H1 (cell line): ENCODE data around the gene BCL3. TPM values are rescaled to one million over a fixed set of nuclear protein-coding genes. Genes with fewer than 3 reads are reported as not detected.

Experiments used
- CTCF ChIA-PET: fragments of 300-600 bp; sonication (Branson Sonifier 250); formaldehyde crosslinking; loops from one replicate; lab custom pipeline; 2021; ENCODE audit not compliant: partially characterized antibody; lab: Charles Lee
- POLR2A ChIA-PET: fragments of 300-600 bp; sonication (Branson Sonifier 250); formaldehyde crosslinking; loops from one replicate; lab custom pipeline; 2021; ENCODE audit warnings: inconsistent platforms; ENCODE audit not compliant: partially characterized antibody; lab: Charles Lee
- DNase-seq, 2 experiments: peaks; one replicate each; pipeline versions ENCODE4 v3.0.0 to v3.0.0-alpha.2; 2010 to 2022; ENCODE audit warnings: low spot score in 2 of 2, low read depth in 1 of 2, mixed read lengths in 1 of 2
- FAIRE-seq: peaks from 2 replicates; lab custom pipeline; 2011; peaks lifted over from hg19 to GRCh38; lab: Jason Lieb, UNC
- H2AFZ ChIP-seq: 2 replicates; pipeline ENCODE4 v1.8.1; 2012; ENCODE audit warnings: low read length, inconsistent platforms
- H2AK5ac ChIP-seq: 2 replicates; pipeline ENCODE4 v1.6.1; 2013; ENCODE audit warnings: low read depth, low read length
- H2BK120ac ChIP-seq: replicated peaks from 2 replicates; pipeline ENCODE3; 2013; ENCODE audit warnings: low read depth, low read length, inconsistent platforms
- H2BK12ac ChIP-seq: 2 replicates; pipeline ENCODE4 v1.6.1; 2013; ENCODE audit warnings: low read depth, low read length
- H2BK15ac ChIP-seq: 2 replicates; pipeline ENCODE4 v1.6.1; 2013; ENCODE audit warnings: low read length
- H2BK20ac ChIP-seq: 2 replicates; pipeline ENCODE4 v1.6.1; 2013; ENCODE audit warnings: low read length
- H2BK5ac ChIP-seq: 2 replicates; pipeline ENCODE4 v1.6.1; 2013; ENCODE audit warnings: low read depth, low read length
- H3K14ac ChIP-seq: 2 replicates; pipeline ENCODE4 v1.6.1; 2013; ENCODE audit warnings: inconsistent platforms; ENCODE audit not compliant: insufficient read length
- H3K18ac ChIP-seq: 2 replicates; pipeline ENCODE4 v1.6.1; 2013; ENCODE audit warnings: low read length; ENCODE audit errors: extremely low read depth
- H3K23ac ChIP-seq: 2 replicates; pipeline ENCODE4 v1.6.1; 2013; ENCODE audit warnings: inconsistent platforms; ENCODE audit not compliant: insufficient read length
- H3K23me2 ChIP-seq: 2 replicates; pipeline ENCODE4 v1.6.1; 2013; ENCODE audit warnings: low read depth, low read length
- H3K27ac ChIP-seq: 2 replicates; pipeline ENCODE4 v1.6.1; 2011; ENCODE audit warnings: low read depth, low read length, inconsistent platforms
- H3K27me3 ChIP-seq, 4 experiments: replicated peaks in 1 of 4; 1 replicate in 1 of 4; 2 replicates in 3 of 4; pipeline versions ENCODE4 v1.6.1 to v1.8.1; 2011 to 2013; ENCODE audit warnings: low read length in 3 of 4, mild to moderate bottlenecking in 3 of 4, inconsistent platforms in 2 of 4, mixed read lengths in 2 of 4, moderate library complexity in 1 of 4; ENCODE audit not compliant: control insufficient read depth in 3 of 4, insufficient read depth in 3 of 4; ENCODE audit errors: extremely low read depth in 1 of 4
- H3K36me3 ChIP-seq, 4 experiments: 2 replicates each; pipeline versions ENCODE4 v1.6.1 to v1.8.1; 2011 to 2013; ENCODE audit warnings: mild to moderate bottlenecking in 4 of 4, low read length in 3 of 4, moderate library complexity in 2 of 4, control low read depth in 1 of 4, inconsistent platforms in 1 of 4; ENCODE audit not compliant: insufficient read depth in 4 of 4, control insufficient read depth in 2 of 4
- H3K4ac ChIP-seq: replicated peaks from 2 replicates; pipeline ENCODE3; 2013; ENCODE audit warnings: low read length, low read depth, mixed read lengths, inconsistent platforms; ENCODE audit not compliant: insufficient read length
- H3K4me1 ChIP-seq, 4 experiments: replicated peaks in 1 of 4; 1 replicate in 1 of 4; 2 replicates in 3 of 4; pipeline versions ENCODE4 v1.6.1 to v1.8.1; 2011 to 2013; ENCODE audit warnings: low read length in 3 of 4, inconsistent platforms in 2 of 4, mixed read lengths in 1 of 4; ENCODE audit not compliant: insufficient read depth in 4 of 4, control insufficient read depth in 3 of 4
- H3K4me2 ChIP-seq, 2 experiments: 2 replicates each; pipeline versions ENCODE4 v1.6.1 to v1.8.1; 2011 to 2013; ENCODE audit warnings: low read depth in 2 of 2, low read length in 2 of 2, control low read depth in 1 of 2, inconsistent platforms in 1 of 2, mild to moderate bottlenecking in 1 of 2; ENCODE audit not compliant: insufficient read depth in 1 of 2
- H3K4me3 ChIP-seq, 4 experiments: fragments of 200-600, 300-600 bp in 1 of 4; sonication (generic), shearing (Covaris generic), sonication (Bioruptor Twin) in 1 of 4; 2 replicates each; pipeline versions ENCODE4 v1.5.1 to v1.8.1; 2011 to 2016; ENCODE audit warnings: low read length in 4 of 4, low read depth in 3 of 4, control low read depth in 2 of 4, inconsistent platforms in 2 of 4, mild to moderate bottlenecking in 2 of 4, mixed read lengths in 1 of 4, moderate library complexity in 1 of 4; ENCODE audit not compliant: insufficient read depth in 2 of 4; ENCODE audit errors: extremely low read depth in 1 of 4
- H3K56ac ChIP-seq: replicated peaks from 2 replicates; pipeline ENCODE3; 2013; ENCODE audit warnings: low read depth, mild to moderate bottlenecking, mixed read lengths, low read length, inconsistent platforms; ENCODE audit not compliant: insufficient read length
- H3K79me1 ChIP-seq: 2 replicates; pipeline ENCODE4 v1.6.1; 2013; ENCODE audit warnings: low read depth, low read length, control low read depth
- H3K79me2 ChIP-seq, 2 experiments: 2 replicates each; pipeline versions ENCODE4 v1.6.1 to v1.8.1; 2012 to 2013; ENCODE audit warnings: low read length in 2 of 2, mild to moderate bottlenecking in 2 of 2, inconsistent platforms in 1 of 2; ENCODE audit not compliant: insufficient read depth in 2 of 2, control insufficient read depth in 1 of 2
- H3K9ac ChIP-seq, 4 experiments: replicated peaks in 1 of 4; 1 replicate in 1 of 4; 2 replicates in 3 of 4; pipeline versions ENCODE4 v1.6.1 to v1.8.1; 2011 to 2013; ENCODE audit warnings: low read depth in 3 of 4, low read length in 3 of 4, control low read depth in 2 of 4, mild to moderate bottlenecking in 2 of 4, moderate library complexity in 2 of 4, inconsistent platforms in 1 of 4; ENCODE audit errors: extremely low read depth in 1 of 4
- H3K9me3 ChIP-seq, 2 experiments: 2 replicates each; pipeline versions ENCODE4 v1.6.1 to v1.8.1; 2012 to 2013; ENCODE audit warnings: mild to moderate bottlenecking in 2 of 2, moderate library complexity in 2 of 2, control low read depth in 1 of 2, inconsistent platforms in 1 of 2, low read depth in 1 of 2, low read length in 1 of 2, mixed read lengths in 1 of 2; ENCODE audit not compliant: insufficient read depth in 2 of 2
- H4K20me1 ChIP-seq, 2 experiments: replicated peaks in 1 of 2; 2 replicates each; pipeline versions ENCODE3 to v1.8.1; 2011 to 2013; ENCODE audit warnings: inconsistent platforms in 2 of 2, low read length in 2 of 2, mild to moderate bottlenecking in 1 of 2; ENCODE audit not compliant: insufficient read depth in 2 of 2, control insufficient read depth in 1 of 2
- H4K5ac ChIP-seq: 2 replicates; pipeline ENCODE4 v1.6.1; 2013; ENCODE audit warnings: low read length, low read depth, mixed read lengths, inconsistent platforms; ENCODE audit not compliant: insufficient read length
- H4K8ac ChIP-seq: 2 replicates; pipeline ENCODE4 v1.8.0; 2013; ENCODE audit warnings: mild to moderate bottlenecking, moderate library complexity, low read length, inconsistent platforms; ENCODE audit not compliant: insufficient read depth; ENCODE audit errors: extremely low read depth
- H4K91ac ChIP-seq: replicated peaks from 2 replicates; pipeline ENCODE3; 2013; ENCODE audit warnings: low read length, mixed read lengths, inconsistent platforms; ENCODE audit not compliant: insufficient read length
- MAX ChIP-seq: IDR thresholded peaks from 2 replicates; pipeline ENCODE4 v1.6.1; 2012; ENCODE audit warnings: inconsistent platforms
- WGBS, 2 experiments: shearing (Covaris generic) in 1 of 2; methylation state at CpG; one replicate each; pipeline versions ENCODE4 v1.1.6 to v1.1.7; 2013 to 2015; ENCODE audit warnings: low lambda C conversion rate in 2 of 2, mixed read lengths in 2 of 2, inconsistent platforms in 1 of 2, low coverage in 1 of 2, missing lambda C conversion rate in 1 of 2; ENCODE audit not compliant: insufficient replicate concordance in 2 of 2, insufficient coverage in 1 of 2, insufficient read length in 1 of 2; ENCODE audit errors: extremely low coverage in 1 of 2, missing lambda C conversion rate in 1 of 2; 5-methylcytosine and 5-hydroxymethylcytosine counted together
- polyA plus RNA-seq, 7 experiments: library from polyadenylated mRNA; depleted of rRNA in 3 of 7; stranded (reverse) in 5 of 7; unstranded in 2 of 7; fragments of >200 nt in 5 of 7; fragments of 200-250 nt in 2 of 7; gene quantifications; 1 replicate in 5 of 7; 2 replicates in 1 of 7; 4 replicates in 1 of 7; pipeline versions ENCODE4 v1.2.1 to v1.2.3, GENCODE V29; 2011 to 2013; ENCODE audit warnings: missing spikeins in 2 of 7, mixed read lengths in 2 of 7
- total RNA-seq: library from RNA; stranded (reverse); fragmentation: NEBNext Ultra II Directional; extraction: Animal tissue kit (Norgen Biotek cat#: 25700); gene quantifications from 2 replicates; pipeline ENCODE4 v1.2.1, GENCODE V29; 2021

BCL3 gene
- total and polyA plus RNA-seq, 2 of the 8 experiments (the other 6 are each of a cell fraction or from before 2014, with no cell fraction given), result 0.88 to 2.4 TPM

DNA sequence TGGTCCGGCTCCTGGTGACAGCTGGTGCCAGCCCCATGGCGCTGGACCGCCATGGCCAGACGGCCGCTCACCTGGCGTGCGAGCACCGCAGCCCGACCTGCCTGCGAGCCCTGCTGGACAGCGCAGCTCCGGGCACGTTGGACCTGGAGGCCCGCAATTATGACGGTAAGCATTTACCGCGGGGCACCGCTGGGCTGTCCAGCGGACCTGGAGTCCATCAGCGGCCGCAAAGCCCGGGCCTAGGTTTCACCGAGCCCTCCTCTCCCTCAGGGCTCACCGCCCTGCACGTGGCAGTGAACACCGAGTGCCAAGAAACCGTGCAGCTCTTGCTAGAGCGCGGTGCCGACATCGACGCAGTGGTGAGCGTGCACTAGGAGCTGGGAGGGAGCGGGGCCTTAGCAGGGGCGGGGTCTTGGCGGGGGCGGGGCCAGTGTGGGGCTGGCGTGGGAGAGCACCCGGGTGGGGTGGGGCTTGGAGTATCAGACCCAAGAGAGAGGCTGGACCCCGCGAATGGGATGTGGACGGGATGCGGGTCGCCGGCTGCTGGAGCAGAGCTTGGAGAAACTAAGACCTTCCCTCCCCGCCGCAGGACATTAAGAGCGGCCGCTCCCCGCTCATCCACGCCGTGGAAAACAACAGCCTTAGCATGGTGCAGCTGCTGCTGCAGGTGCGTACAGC is 8.7 kb downstream of the BCL3 start:
- Histone ChIP-seq H3K9me3 (no peaks in the 10 kb centered on the region), H2BK20ac (0 out of 2 replicates have a peak overlapping the region, but pooled peaks have one; percentile 32), H4K91ac (no peak overlapping the region), H2AK5ac (no peak overlapping the region), H3K18ac (peak overlapping the region; percentile 81), H3K27ac (no peak overlapping the region), H2BK5ac (peak overlapping the region; percentile 39; the same call in 1 of the 2 replicates), H2BK120ac (no peak overlapping the region), H3K27me3 (peaks cover 26 to 52% (median 47%) of the 10 kb centered on the region in 4 experiments), H3K4me3 (peak overlapping the region; percentile 42 to 66 (median 54)), H3K79me2 (no peaks in the 10 kb centered on the region), H3K4me2 (peak overlapping the region; percentile 81 to 100), H3K36me3 (no peaks in the 10 kb centered on the region), H3K23me2 (peaks cover 29% of the 10 kb centered on the region), H4K20me1 (peaks cover 0 to 6% of the 10 kb centered on the region in 2 experiments), H3K14ac (no peak overlapping the region), H3K23ac (no peak overlapping the region), H3K79me1 (no peaks in the 10 kb centered on the region), H3K56ac (no peak overlapping the region), H2BK12ac (peak overlapping the region; percentile 71; the same call in 1 of the 2 replicates), H2AFZ (no peak overlapping the region), H4K8ac (peak overlapping the region; percentile 7; the same call in 1 of the 2 replicates), H3K4me1 (peaks cover 16 to 42% (median 17%) of the 10 kb centered on the region in 4 experiments), H4K5ac (no peak overlapping the region), H2BK15ac (peak overlapping the region; percentile 95), H3K4ac (no peak overlapping the region), H3K9ac (no peak overlapping the region)
- ChIA-PET POLR2A (interaction anchor here (0.8 to 2.5 kb wide), 4 partner anchors 12 to 51 kb away, joined by 4 to 7 read pairs (median 6); partner anchors contain the start of gene BCAM), CTCF (interaction anchor here (0.5 to 2.5 kb wide), 19 partner anchors 8 to 410 kb away, joined by 3 to 34 read pairs (median 4); no protein-coding TSS in a partner anchor)
- peak in 1 of 2 experiments; percentile 66 for DNase-seq
- no peak for FAIRE-seq
- 9% methylated on average over 33 of the region's 53 CpGs; no CpG with 5 or more reads in 1 of the 2 experiments for WGBS, 2 experiments
- TF ChIP-seq MAX, result peak; percentile 83
